AG04449 (cell line): ENCODE results near the gene SLC25A36.

Experiments
- CTCF ChIA-PET: fragments of 350-600 bp; formaldehyde crosslinking; extraction: SDS; loops from one replicate; lab custom pipeline; 2021; ENCODE audit warnings: antibody characterized with exemption; lab: Yijun Ruan, JAX
- POLR2A ChIA-PET: fragments of 400-600, 350-600 bp; formaldehyde crosslinking; extraction: SDS; loops from one replicate; lab custom pipeline; 2020; ENCODE audit warnings: antibody characterized with exemption, inconsistent platforms; lab: Yijun Ruan, JAX
- DNase-seq: peaks from one replicate; pipeline ENCODE4 v3.0.0-alpha.2; 2010; ENCODE audit warnings: low read depth, low spot score
- H3K4me3 ChIP-seq: 2 replicates; pipeline ENCODE4 v1.5.1; 2011; ENCODE audit warnings: low read depth, mild to moderate bottlenecking, control low read depth, low read length
- TF ChIP-seq, protein P1 (sequence below): IDR thresholded peaks from one replicate; pipeline ENCODE4 v1.5.1; 2011; ENCODE audit warnings: mild to moderate bottlenecking, moderate library complexity, low read length, control low read depth, inconsistent platforms; ENCODE audit not compliant: insufficient read depth; ENCODE audit errors: missing control alignments

The SLC25A36 gene

DNA sequence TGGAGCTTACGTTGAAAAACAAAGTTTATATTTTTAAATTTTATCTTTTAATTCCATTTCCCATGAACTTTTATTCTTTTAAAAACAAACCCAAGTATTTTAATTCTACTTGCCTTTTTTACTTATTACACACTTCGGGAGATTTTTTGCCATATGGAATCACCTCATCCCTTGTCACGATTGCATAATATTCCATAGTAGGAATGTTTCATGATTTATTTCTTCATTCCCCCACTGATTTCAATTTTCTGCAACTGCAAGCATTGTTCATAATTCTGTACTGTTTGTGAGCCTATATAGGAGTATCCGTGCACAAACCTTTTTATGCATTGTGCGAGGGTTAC, 574 bp upstream of the SLC25A36 start:
- POLR2A ChIA-PET = no interaction called here
- TF ChIP-seq, protein P1, sequence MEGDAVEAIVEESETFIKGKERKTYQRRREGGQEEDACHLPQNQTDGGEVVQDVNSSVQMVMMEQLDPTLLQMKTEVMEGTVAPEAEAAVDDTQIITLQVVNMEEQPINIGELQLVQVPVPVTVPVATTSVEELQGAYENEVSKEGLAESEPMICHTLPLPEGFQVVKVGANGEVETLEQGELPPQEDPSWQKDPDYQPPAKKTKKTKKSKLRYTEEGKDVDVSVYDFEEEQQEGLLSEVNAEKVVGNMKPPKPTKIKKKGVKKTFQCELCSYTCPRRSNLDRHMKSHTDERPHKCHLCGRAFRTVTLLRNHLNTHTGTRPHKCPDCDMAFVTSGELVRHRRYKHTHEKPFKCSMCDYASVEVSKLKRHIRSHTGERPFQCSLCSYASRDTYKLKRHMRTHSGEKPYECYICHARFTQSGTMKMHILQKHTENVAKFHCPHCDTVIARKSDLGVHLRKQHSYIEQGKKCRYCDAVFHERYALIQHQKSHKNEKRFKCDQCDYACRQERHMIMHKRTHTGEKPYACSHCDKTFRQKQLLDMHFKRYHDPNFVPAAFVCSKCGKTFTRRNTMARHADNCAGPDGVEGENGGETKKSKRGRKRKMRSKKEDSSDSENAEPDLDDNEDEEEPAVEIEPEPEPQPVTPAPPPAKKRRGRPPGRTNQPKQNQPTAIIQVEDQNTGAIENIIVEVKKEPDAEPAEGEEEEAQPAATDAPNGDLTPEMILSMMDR = no peak
- CTCF ChIA-PET = interaction anchor here (0.9 to 2.5 kb wide), 2 partner anchors 43 to 291 kb away, joined by 3 to 6 read pairs; partner anchors contain the start of gene PXYLP1
- peak overlapping the region; percentile 89 for H3K4me3 ChIP-seq
- no peak for DNase-seq

DNA sequence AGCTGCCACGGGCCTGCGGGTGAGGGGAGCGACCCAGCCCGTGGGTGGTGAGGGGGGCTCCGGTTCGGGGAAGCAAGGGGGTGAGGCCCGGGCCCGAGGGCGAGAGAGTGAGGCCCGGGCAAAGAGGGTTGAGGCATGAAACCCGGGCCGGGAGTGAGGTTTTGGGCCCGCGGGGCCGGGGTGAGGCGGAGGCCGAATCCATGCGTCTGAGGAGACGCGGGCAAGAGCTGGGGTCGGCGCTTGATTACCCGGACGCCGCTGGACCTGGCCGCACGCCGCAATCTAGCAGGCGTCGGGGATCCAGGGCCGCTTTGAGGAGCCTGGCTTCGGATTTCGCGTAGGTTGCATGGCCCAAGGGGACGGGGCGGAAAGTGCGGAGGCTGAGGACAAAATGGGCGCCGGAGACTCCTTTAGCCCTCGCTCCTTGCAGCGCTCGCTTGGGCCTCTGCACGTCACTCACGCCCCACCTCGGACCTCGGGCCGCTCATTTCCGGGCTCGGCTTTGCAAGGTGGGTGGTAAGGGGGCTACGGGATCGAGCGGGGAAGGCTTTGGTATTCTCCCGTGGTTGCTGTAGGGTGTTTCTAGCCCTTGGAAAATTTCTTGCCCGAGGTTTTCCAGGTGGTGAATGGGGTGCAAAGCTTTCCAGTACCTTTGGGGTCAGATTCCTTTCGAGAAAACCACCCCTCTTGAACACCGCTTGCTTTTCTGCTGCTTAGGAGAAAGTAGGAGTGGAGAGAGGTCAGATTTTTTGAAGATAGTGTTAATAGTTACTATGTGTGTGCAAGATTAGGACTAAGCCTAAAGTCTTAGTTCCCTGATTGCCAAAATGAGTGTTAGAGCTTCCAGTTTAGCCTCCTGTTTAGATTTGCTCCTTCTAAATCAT, 827 bp downstream of the SLC25A36 start:
- no peak for DNase-seq
- peak overlapping the region; percentile 89 for H3K4me3 ChIP-seq
- ChIA-PET CTCF (interaction anchor here (1.0 to 2.5 kb wide), 2 partner anchors 25 to 44 kb away, joined by 3 to 6 read pairs; no protein-coding TSS in a partner anchor), POLR2A (no interaction called here)
- TF ChIP-seq, protein P1 = no peak

DNA sequence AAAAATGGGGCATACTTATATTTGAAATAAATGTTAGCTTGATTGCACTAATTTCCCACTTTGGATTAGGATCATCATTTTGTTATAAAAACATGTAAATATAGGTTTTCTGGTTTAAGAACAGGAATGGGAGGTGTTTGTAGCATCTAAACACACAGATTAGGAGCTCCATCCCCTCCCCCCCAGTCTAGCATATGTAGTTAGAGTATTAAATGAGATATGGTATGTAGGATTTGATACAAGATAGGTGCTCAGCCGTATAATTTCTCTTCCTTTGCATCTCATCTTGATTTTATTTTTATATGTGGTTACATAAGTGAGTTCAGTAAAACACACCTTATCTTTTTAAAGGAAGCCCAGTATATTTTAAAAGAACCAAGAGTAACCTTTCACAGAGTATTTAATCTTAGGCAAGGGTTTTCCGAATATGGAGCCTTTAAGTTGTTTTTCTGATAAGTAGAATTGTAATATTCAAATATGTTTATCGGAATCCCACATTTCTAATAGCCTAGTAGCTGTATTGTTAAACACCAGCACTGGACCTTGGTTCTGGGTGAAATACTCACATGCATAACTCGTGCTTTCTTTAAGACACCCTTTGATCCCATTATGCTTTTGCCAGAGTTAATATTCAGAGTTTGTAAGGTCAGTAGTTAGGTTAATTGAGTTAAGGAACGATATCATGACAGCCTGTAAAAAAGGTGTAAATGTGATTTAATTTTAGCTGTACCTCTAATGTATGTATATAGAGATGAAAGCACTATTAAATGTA, 2.3 kb downstream of the SLC25A36 start:
- H3K4me3 ChIP-seq = peak overlapping the region; percentile 89
- TF ChIP-seq, protein P1 = no peak
- ChIA-PET CTCF (interaction anchor here (0.9 to 1.3 kb wide), 4 partner anchors 10 to 30 kb away, joined by 3 to 5 read pairs (median 3); no protein-coding TSS in a partner anchor), POLR2A (no interaction called here)
- no peak for DNase-seq

DNA sequence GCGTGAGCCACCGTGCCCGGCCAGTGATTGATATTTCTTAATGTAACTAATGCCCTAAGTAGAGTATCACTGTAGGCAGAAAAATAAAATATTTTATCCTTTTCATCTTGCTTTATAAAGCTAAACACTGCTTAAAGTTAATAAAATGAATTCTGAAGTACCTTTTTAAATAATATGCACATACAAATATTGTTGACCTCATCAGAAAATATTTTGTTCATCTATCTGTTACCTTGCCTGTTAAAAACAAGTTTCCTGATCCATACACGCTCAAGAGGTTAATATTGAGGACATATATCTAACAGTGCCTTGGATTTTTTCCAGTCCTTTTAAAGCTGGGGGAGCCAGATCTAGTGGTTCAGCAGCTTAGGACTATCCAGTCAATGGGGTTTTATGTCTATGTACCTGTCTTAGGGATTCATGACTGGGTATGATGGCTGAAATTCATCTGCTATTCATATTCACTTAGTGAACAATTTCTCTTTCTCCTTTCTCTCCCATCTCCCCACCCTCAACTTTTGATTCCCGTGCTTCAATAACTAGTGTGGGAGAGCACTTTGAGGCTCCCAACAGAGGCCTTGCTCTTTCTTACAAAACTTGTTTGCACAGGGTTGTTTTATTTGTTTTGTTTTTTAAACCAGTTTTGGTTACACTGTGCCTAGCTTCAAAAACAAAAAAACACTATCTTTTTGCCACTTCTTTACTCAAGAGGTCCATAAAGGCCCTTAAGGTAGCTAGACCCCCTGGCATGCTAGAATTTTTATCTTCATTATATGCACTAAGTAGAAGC, 7.0 kb downstream of the SLC25A36 start:
- CTCF ChIA-PET = no interaction called here
- POLR2A ChIA-PET = no interaction called here
- TF ChIP-seq, protein P1 = no peak
- no peak overlapping the region for H3K4me3 ChIP-seq
- no peak for DNase-seq

DNA sequence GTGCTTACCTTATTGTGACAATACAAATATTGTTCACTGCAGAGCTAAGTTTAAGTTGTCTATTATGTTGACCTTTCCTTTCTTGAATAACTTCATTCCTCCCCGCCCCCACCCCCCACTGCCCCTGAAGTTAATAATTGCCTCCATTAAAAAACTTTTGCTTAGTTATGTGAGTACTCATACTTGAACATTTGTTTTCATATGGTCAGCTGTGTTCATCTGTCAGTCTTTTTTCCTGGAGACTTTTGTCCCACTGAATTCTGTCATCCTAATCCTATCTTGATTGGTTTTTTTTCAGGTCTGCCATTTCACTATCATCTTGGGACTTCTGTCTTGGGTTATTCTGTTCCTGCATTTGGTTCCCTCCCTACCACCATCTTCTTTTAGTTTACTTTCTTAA, 8.5 kb downstream of the SLC25A36 start:
- H3K4me3 ChIP-seq = no peak overlapping the region
- TF ChIP-seq, protein P1 = no peak
- ChIA-PET CTCF (no interaction called here), POLR2A (no interaction called here)
- DNase-seq = no peak
